PC-9 (cell line): ENCODE data around the gene ENPEP.

Source experiments
- EZH2 ChIP-seq: fragments of 200-600 bp; sonication (generic); IDR thresholded peaks from 2 replicates; pipeline ENCODE4 v1.8.0; 2017; ENCODE audit warnings: antibody characterized with exemption, low read depth
- TF ChIP-seq, protein P1 (sequence below): fragments of 200-600 bp; sonication (generic); conservative IDR thresholded peaks from 2 replicates; pipeline ENCODE4 v1.6.1; 2017; ENCODE audit warnings: mixed run types, antibody characterized with exemption, mild to moderate bottlenecking, moderate library complexity

DNA sequence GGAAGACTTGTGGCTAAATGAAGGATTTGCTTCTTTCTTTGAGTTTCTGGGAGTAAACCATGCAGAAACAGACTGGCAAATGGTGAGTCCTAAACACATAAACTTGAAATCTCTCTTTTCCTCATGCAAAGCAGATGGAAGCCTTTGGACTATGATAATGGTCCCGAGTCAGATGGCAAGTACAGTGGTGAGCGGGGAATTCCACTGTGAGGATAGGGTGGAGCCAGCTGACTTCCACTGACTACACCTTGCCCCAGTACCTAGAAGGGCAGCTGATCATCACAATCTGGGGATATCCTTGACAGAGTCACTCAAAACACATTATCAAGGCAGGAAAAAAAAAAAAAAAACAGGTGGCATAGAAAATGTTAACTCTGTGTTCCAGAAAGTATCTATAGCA, 34.3 kb downstream of the ENPEP start:
- TF ChIP-seq, protein P1, sequence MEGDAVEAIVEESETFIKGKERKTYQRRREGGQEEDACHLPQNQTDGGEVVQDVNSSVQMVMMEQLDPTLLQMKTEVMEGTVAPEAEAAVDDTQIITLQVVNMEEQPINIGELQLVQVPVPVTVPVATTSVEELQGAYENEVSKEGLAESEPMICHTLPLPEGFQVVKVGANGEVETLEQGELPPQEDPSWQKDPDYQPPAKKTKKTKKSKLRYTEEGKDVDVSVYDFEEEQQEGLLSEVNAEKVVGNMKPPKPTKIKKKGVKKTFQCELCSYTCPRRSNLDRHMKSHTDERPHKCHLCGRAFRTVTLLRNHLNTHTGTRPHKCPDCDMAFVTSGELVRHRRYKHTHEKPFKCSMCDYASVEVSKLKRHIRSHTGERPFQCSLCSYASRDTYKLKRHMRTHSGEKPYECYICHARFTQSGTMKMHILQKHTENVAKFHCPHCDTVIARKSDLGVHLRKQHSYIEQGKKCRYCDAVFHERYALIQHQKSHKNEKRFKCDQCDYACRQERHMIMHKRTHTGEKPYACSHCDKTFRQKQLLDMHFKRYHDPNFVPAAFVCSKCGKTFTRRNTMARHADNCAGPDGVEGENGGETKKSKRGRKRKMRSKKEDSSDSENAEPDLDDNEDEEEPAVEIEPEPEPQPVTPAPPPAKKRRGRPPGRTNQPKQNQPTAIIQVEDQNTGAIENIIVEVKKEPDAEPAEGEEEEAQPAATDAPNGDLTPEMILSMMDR, result no peak
- no peak for TF ChIP-seq EZH2
